ENCODE measurements around the gene OR2M4.
A peak's percentile ranks its signal among the peaks of the same experiment; 100 is the strongest.
"Not testable (repeated sequence)": the region's sequence is repeated elsewhere in the genome, so short reads cannot be mapped to it uniquely, and the experiment has no call there.

Gene OR2M4, protein sequence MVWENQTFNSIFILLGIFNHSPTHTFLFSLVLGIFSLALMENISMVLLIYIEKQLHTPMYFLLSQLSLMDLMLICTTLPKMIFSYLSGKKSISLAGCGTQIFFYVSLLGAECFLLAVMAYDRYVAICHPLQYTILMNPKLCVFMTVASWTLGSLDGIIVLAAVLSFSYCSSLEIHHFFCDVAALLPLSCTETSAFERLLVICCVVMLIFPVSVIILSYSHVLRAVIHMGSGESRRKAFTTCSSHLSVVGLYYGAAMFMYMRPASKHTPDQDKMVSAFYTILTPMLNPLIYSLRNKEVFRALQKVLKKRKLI

DNA sequence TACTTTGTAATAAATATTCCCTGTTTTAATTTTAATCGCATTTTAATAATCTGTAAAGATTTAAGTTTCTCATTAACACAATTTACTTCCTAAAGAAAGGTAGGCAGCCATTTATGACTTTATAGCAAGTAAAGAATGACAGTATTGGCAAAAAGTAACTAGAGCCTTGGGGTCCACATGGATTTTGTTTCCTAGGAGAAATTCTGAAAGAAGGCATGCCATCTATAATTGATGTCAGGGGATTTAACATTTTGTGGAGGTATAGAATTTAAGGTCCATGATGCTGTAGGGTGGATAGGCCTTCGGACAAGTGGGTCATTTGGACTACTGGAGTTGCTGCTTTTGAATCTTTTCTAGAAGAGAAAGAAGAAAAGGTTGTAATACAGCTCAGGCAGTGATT, at the start of gene OR2M4:
OR2M4 (plus strand) TSS at position 301 of the 400 bp plus-strand sequence. CDS start 7,512 bp downstream, outside the sequence.
- ATAC-seq (ENCODE audit: low read depth), result no peak
- Mint-ChIP-seq H3K4me3 (no peak within 1 kb of the TSS), H3K27ac (no peak within 1 kb of the TSS), H3K4me1 (no peaks in the 10 kb centered on the region), H3K36me3 (no peaks in the 10 kb centered on the region), H3K9me3 (peaks cover 6% of the 10 kb centered on the region), H3K27me3 (peaks cover 8% of the 10 kb centered on the region)
- DNase-seq (ENCODE audit: low spot score in 2 of 2), result no peak

DNA sequence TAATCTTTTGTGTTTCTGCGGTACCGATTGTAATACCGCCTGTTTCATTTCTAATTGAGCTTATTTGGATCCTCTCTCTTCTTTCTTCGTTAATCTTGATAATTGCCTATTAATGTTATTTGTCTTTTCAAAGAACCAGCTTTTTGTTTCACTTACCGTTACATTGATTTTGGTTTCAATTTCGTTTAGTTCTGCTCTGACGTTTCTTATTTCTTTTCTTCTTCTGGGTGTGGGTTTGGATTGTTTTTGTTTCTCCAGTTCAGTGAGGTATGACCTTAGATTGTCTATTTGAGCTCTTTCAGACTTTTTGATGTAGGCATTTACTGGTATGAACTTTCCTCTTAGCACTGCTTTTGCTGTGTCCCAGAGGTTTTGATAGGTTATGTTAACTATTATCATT, 47.2 kb upstream of the OR2M4 start:
- DNase-seq (ENCODE audit: low spot score in 2 of 2) (no peak), ATAC-seq (ENCODE audit: low read depth) (no peak)
- H3K27ac Mint-ChIP-seq, result no peak overlapping the region
- peaks cover 9% of the 10 kb centered on the region for H3K27me3 Mint-ChIP-seq
- peaks cover 5% of the 10 kb centered on the region for H3K9me3 Mint-ChIP-seq
- H3K4me3 Mint-ChIP-seq, result no peak overlapping the region
- H3K36me3 Mint-ChIP-seq, result no peaks in the 10 kb centered on the region
- no peaks in the 10 kb centered on the region for H3K4me1 Mint-ChIP-seq

- no peak overlapping the region for H3K4me3 Mint-ChIP-seq
- H3K36me3 Mint-ChIP-seq, result no peaks in the 10 kb centered on the region
- DNase-seq (ENCODE audit: low spot score in 2 of 2) (no peak), ATAC-seq (ENCODE audit: low read depth) (no peak)
- H3K27ac Mint-ChIP-seq, result no peak overlapping the region
- peaks cover 9% of the 10 kb centered on the region for H3K27me3 Mint-ChIP-seq
- H3K4me1 Mint-ChIP-seq, result no peaks in the 10 kb centered on the region
- peaks cover 5% of the 10 kb centered on the region for H3K9me3 Mint-ChIP-seq
Measured at GRCh38 chr1:248187363-248187762, 43.9 kb upstream of the OR2M4 start.

DNA sequence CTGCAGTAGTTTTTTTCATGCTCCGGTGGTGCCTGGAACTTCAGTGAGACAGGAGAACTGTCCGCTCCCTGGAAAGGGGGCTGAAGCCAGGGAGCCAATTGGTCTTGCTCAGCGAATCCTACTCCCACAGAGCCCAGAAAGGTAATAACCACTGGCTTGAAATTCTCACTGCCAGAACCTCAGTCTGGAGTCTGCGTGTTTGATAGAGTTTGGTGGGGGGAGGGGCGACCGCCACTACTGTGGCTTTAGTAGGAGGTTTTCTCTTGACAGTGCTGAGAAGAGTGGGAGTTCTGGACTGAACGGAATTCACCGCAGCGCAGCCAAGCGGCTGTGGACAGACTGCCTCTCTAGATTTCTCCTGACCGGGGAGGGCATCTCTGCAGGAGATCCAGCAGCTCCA, 42.2 kb upstream of the OR2M4 start:
- Mint-ChIP-seq H3K27me3 (peaks cover 9% of the 10 kb centered on the region), H3K9me3 (peaks cover 7% of the 10 kb centered on the region), H3K36me3 (no peaks in the 10 kb centered on the region), H3K4me1 (no peaks in the 10 kb centered on the region), H3K27ac (no peak overlapping the region), H3K4me3 (no peak overlapping the region)
- no peak for DNase-seq (ENCODE audit: low spot score in 2 of 2)
- no peak for ATAC-seq (ENCODE audit: low read depth)

DNA sequence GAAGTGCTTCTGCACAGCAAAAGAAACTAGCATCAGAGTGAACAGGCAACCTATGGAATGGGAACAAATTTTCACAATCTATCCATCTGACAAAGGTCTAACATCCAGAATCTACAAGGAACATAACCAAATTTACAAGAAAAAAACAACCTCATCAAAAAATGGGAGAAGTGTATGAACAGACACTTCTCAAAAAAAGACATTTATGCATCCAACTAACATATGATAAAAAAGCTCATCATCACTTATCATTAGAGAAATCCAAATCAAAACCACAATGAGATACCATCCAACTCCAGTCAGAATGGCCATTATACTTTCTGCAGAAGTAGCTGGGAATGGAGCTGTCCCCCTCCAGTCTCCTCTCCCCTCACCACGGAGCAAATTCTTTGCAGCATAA, 37.1 kb upstream of the OR2M4 start:
- no peak for ATAC-seq (ENCODE audit: low read depth)
- H3K4me3 Mint-ChIP-seq, result no peak overlapping the region
- DNase-seq (ENCODE audit: low spot score in 2 of 2), result no peak
- no peaks in the 10 kb centered on the region for H3K27me3 Mint-ChIP-seq
- H3K27ac Mint-ChIP-seq, result no peak overlapping the region
- H3K36me3 Mint-ChIP-seq, result no peaks in the 10 kb centered on the region
- H3K4me1 Mint-ChIP-seq, result no peaks in the 10 kb centered on the region
- peaks cover 10% of the 10 kb centered on the region for H3K9me3 Mint-ChIP-seq

DNA sequence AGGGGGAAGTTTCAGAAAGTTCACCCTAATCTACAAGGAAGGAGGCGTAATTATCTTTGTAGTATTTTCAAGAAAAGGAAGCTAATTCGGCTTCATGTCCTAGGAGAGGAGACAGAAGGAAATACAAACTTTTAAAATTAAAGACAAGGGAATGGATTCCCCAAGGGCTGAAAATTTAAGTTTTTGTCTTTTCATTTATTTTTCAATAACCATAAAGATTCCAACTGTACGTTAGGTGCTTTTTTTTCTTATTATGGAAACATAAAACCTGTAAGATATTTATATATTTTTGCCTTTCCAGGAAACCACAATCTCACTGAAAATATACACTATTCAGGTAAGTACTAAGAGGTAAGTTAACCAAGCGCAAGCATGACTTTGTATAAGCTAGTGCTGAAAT, 34.3 kb upstream of the OR2M4 start, which contains the start of gene OR2M3:
OR2M3 (plus strand) TSS at position 301 of the 400 bp plus-strand sequence. CDS start 5,803 bp downstream, outside the sequence.
- no peak within 1 kb of the TSS for H3K4me3 Mint-ChIP-seq
- no peaks in the 10 kb centered on the region for H3K4me1 Mint-ChIP-seq
- no peaks in the 10 kb centered on the region for H3K27me3 Mint-ChIP-seq
- no peak within 1 kb of the TSS for H3K27ac Mint-ChIP-seq
- ATAC-seq (ENCODE audit: low read depth) (no peak), DNase-seq (ENCODE audit: low spot score in 2 of 2) (no peak)
- peaks cover 7% of the 10 kb centered on the region for H3K9me3 Mint-ChIP-seq
- no peaks in the 10 kb centered on the region for H3K36me3 Mint-ChIP-seq

DNA sequence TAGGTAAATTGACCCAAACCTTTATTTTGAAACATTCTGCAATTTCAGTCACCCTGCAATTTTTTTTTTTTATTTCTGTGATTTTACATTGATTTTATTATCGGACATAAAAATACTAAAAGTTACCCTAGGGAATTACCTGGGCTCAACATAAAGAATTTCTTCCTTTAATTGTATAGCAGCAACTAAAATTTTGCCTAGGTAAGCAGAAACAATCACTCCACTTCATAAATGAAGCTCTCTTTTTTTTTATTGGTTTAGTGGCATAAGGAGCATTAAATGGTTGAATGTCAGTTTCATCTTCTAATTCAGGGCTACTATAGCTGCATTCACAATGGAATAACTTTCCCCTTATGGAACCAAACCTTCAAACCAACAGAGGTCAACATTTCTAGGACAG, 15.3 kb upstream of the OR2M4 start:
- Mint-ChIP-seq H3K36me3 (no peaks in the 10 kb centered on the region), H3K9me3 (peaks cover 5% of the 10 kb centered on the region), H3K4me1 (no peaks in the 10 kb centered on the region), H3K27me3 (no peaks in the 10 kb centered on the region), H3K27ac (no peak overlapping the region), H3K4me3 (no peak overlapping the region)
- ATAC-seq (ENCODE audit: low read depth) (no peak), DNase-seq (ENCODE audit: low spot score in 2 of 2) (no peak)

DNA sequence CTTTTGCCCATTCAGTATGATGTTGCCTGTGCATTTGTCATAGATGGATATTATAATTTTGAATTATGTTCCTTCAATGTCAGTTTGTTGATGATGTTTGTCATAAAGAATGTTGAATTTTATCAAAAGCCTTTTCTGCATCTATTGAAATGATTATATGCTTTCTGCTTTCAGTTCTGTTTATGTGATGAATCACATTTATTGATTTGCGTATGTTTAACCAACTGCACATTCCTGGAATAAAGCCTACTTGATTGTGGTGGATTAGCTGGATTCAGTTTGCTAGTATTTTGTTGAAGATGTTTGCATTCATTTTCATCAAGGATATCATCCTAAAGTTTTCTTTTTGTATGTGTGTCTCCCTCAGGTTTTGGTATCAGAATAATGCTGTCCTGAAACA, 5.7 kb upstream of the OR2M4 start:
- ATAC-seq (ENCODE audit: low read depth), result no peak
- H3K36me3 Mint-ChIP-seq, result no peaks in the 10 kb centered on the region

DNA sequence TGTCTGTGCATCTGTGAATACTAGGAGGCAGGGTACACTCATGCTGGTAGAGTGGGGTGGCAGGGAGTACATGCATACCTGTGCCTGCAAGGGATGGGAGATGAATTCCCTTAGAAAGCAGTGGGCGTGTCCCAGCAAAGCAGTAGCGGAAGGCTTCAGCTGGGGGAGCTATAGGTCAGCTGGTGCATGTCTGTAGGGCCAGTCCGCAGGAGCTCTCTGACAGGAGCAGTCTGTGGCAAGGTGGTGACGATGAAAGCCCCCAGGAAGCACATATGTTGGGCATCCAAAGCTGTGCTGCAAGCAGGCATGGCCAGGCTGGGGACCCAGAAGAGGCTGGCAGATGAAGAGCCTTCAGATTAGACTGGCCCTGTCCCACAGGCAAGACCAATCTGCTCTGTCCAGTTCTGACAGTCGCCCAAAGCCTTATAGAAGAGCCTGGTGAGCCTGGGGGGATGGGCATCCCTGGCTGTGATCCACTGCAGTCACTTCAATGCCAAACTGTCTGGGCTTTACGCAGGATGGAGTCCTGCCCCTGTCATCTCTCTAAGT, 1.8 kb upstream of the OR2M4 start:
- DNase-seq (ENCODE audit: low spot score in 2 of 2) (no peak), ATAC-seq (ENCODE audit: low read depth) (no peak)
- Mint-ChIP-seq H3K4me1 (no peaks in the 10 kb centered on the region), H3K27me3 (peaks cover 5% of the 10 kb centered on the region), H3K27ac (no peak overlapping the region), H3K36me3 (no peaks in the 10 kb centered on the region), H3K4me3 (no peak overlapping the region), H3K9me3 (peaks cover 6% of the 10 kb centered on the region)

More for the DNA sequence above, 5.7 kb upstream of the OR2M4 start:
- no peak for DNase-seq (ENCODE audit: low spot score in 2 of 2)
- Mint-ChIP-seq H3K27ac (no peak overlapping the region), H3K4me3 (no peak overlapping the region), H3K27me3 (peaks cover 3% of the 10 kb centered on the region), H3K9me3 (peaks cover 8% of the 10 kb centered on the region), H3K4me1 (no peaks in the 10 kb centered on the region)

- H3K9me3 Mint-ChIP-seq, result peaks cover 2% of the 10 kb centered on the region
- ATAC-seq (ENCODE audit: low read depth), result no peak
- no peaks in the 10 kb centered on the region for H3K4me1 Mint-ChIP-seq
- no peak overlapping the region for H3K4me3 Mint-ChIP-seq
- no peaks in the 10 kb centered on the region for H3K36me3 Mint-ChIP-seq
- H3K27me3 Mint-ChIP-seq, result peaks cover 12% of the 10 kb centered on the region
- H3K27ac Mint-ChIP-seq, result no peak overlapping the region
- no peak for DNase-seq (ENCODE audit: low spot score in 2 of 2)
Measured at GRCh38 chr1:248239478-248239877, 8.3 kb downstream of the OR2M4 start.

GRCh38 chr1:248243204-248243603, 12.0 kb downstream of the OR2M4 start:
- Mint-ChIP-seq H3K4me3 (no peak overlapping the region), H3K27me3 (peaks cover 10% of the 10 kb centered on the region), H3K4me1 (no peaks in the 10 kb centered on the region), H3K9me3 (peaks cover 2% of the 10 kb centered on the region), H3K27ac (no peak overlapping the region), H3K36me3 (no peaks in the 10 kb centered on the region)
- ATAC-seq (ENCODE audit: low read depth), result peak; percentile 45
- DNase-seq (ENCODE audit: low spot score in 2 of 2), result peak; percentile 13 to 16

- not testable (repeated sequence) for H3K4me3 Mint-ChIP-seq; ATAC-seq (ENCODE audit: low read depth); H3K36me3 Mint-ChIP-seq; H3K4me1 Mint-ChIP-seq; H3K27me3 Mint-ChIP-seq; DNase-seq (ENCODE audit: low spot score in 2 of 2); H3K27ac Mint-ChIP-seq
- peaks cover 11% of the 10 kb centered on the region for H3K9me3 Mint-ChIP-seq
Measured at GRCh38 chr1:248259309-248259708, 28.1 kb downstream of the OR2M4 start.

DNA sequence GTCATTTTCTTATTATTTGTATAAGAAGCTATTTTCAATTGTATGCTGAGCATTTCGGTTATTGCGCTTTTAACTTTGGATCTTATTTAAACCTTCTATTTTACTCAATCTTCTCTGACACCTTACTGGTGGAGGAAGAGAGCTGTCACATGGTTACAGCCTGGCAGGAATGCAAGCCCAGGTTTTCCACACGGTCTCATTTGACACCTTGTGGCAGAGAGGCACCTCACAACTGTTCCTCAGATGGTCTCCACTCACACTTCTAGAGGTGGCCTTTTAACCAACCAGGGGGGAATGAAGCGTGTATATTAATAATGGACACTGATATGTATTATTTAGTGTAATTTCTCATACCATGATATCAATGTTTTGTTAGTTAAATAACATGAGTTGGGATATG, 37.0 kb downstream of the OR2M4 start:
- no peak for DNase-seq (ENCODE audit: low spot score in 2 of 2)
- no peak for ATAC-seq (ENCODE audit: low read depth)
- Mint-ChIP-seq H3K27me3 (no peaks in the 10 kb centered on the region), H3K36me3 (no peaks in the 10 kb centered on the region), H3K4me1 (no peaks in the 10 kb centered on the region), H3K4me3 (no peak overlapping the region), H3K9me3 (peaks cover 4% of the 10 kb centered on the region), H3K27ac (no peak overlapping the region)

GRCh38 chr1:248273225-248273624, 42.0 kb downstream of the OR2M4 start:
- not testable (repeated sequence) for H3K27ac Mint-ChIP-seq; DNase-seq (ENCODE audit: low spot score in 2 of 2); H3K36me3 Mint-ChIP-seq; H3K4me3 Mint-ChIP-seq; ATAC-seq (ENCODE audit: low read depth); H3K4me1 Mint-ChIP-seq; H3K9me3 Mint-ChIP-seq; H3K27me3 Mint-ChIP-seq

- no peak within 1 kb of the TSS for H3K4me3 Mint-ChIP-seq
- ATAC-seq (ENCODE audit: low read depth), result no peak
Measured at GRCh38 chr1:248277876-248278275, 46.7 kb downstream of the OR2M4 start, which contains the start of gene OR2T33. OR2T33 (minus strand) TSS chr1:248277976; CDS start chr1:248273814, 4,162 bp downstream.

More at GRCh38 chr1:248277876-248278275, 46.7 kb downstream of the OR2M4 start, which contains the start of gene OR2T33:
- Mint-ChIP-seq H3K9me3 (no peaks in the 10 kb centered on the region), H3K4me1 (no peaks in the 10 kb centered on the region), H3K27me3 (peaks cover 2% of the 10 kb centered on the region), H3K36me3 (no peaks in the 10 kb centered on the region), H3K27ac (no peak within 1 kb of the TSS)
- no peak for DNase-seq (ENCODE audit: low spot score in 2 of 2)
